ENCODE measurements around the gene ZIC1.

GRCh38 chr3:147367676-147368075, 41.5 kb upstream of the ZIC1 start:
- no peak for TF ChIP-seq CTCF (optimal IDR thresholded peaks at IDR 0.05 in 1 of 3, IDR thresholded peaks at IDR 0.05 in 1 of 3, conservative IDR thresholded peaks at IDR 0.05 in 1 of 3; ENCODE audit: extremely low read depth in 1 of 3, insufficient read depth in 2 of 3, low read length in 3 of 3)
- no peak for TF ChIP-seq EZH2 (IDR thresholded peaks at IDR 0.05; ENCODE audit: low read length)

Data from keratinocyte (primary cell).